ENCODE measurements around the gene NDUFA5.

- TF ChIP-seq POLR2A (IDR thresholded peaks at IDR 0.05; ENCODE audit: low read depth) (no peak), CTCF (IDR thresholded peaks at IDR 0.05) (no peak), EP300 (IDR thresholded peaks at IDR 0.05) (no peak), POLR2AphosphoS5 (IDR thresholded peaks at IDR 0.05) (no peak)
Observed at GRCh38 chr7:123594813-123595241, 37.2 kb upstream of the NDUFA5 start.
